ENCODE results near the gene ARSH. TPM values are rescaled to one million over a fixed set of nuclear protein-coding genes. Genes with fewer than 3 reads are reported as not detected.

Gene ARSH
- total and polyA plus RNA-seq, 8 donors: 0.13 TPM; not detected in 7

DNA sequence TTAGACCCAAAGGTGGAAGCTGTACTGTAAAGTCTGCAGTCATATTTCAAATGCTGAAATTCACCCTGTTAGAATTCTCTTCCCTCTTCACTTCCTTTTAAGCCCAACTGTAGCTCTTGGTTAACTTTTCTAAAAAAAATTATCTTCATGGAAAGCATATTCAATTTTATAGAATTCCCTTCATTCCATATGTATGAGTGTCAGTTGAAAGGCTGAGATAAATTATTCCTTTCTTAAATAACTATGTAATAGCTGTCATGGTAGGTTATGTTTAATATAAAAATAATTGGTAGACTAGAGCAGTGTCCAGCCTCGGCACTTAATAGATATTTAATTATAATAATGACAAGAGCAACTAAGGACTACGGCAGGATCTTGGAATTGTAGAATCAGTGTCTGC, 16.8 kb upstream of the ARSH start:
- no peaks in the 10 kb centered on the region for H3K9me3 ChIP-seq
- H3K36me3 ChIP-seq: no peaks in the 10 kb centered on the region
- DNase-seq: no peak
- H3K27ac ChIP-seq: no peak overlapping the region
- no peaks in the 10 kb centered on the region for H3K27me3 ChIP-seq
- H3K4me3 ChIP-seq: no peak overlapping the region
- WGBS, 5 donors: 71 to 86% (median 83%) methylated on average over 2 of the region's 2 CpGs
- TF ChIP-seq, protein P1, sequence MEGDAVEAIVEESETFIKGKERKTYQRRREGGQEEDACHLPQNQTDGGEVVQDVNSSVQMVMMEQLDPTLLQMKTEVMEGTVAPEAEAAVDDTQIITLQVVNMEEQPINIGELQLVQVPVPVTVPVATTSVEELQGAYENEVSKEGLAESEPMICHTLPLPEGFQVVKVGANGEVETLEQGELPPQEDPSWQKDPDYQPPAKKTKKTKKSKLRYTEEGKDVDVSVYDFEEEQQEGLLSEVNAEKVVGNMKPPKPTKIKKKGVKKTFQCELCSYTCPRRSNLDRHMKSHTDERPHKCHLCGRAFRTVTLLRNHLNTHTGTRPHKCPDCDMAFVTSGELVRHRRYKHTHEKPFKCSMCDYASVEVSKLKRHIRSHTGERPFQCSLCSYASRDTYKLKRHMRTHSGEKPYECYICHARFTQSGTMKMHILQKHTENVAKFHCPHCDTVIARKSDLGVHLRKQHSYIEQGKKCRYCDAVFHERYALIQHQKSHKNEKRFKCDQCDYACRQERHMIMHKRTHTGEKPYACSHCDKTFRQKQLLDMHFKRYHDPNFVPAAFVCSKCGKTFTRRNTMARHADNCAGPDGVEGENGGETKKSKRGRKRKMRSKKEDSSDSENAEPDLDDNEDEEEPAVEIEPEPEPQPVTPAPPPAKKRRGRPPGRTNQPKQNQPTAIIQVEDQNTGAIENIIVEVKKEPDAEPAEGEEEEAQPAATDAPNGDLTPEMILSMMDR (IDR thresholded peaks at IDR 0.05): no peak
- TF ChIP-seq EP300 (IDR thresholded peaks at IDR 0.05) (no peak), POLR2A (IDR thresholded peaks at IDR 0.05) (no peak), POLR2AphosphoS5 (IDR thresholded peaks at IDR 0.05) (no peak)
- no peaks in the 10 kb centered on the region for H3K4me1 ChIP-seq
- intact Hi-C loops (cut with DNase I; ENCODE audit: low total_unique reads): no loop called here

DNA sequence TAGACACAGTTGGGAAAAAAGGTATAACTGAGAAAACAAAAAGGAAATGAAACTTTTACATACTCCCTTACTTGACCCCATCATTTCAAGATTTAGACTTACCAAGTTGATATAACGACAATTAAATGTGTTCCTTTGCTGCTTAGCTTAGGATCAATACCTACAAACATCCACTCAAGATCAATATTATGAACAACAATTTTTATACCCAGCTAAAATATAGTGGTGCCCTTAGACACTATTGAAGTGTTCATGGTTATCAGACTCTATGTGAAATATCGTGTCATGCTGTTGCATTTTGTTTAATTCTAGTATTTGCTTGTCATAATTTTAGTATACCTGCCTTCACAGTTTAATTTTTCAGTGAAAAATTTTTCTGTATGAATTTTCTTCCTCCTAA, 4.2 kb downstream of the ARSH start:
- Histone ChIP-seq H3K4me3 (no peak overlapping the region), H3K9me3 (peaks cover 0 to 27% (median 9%) of the 10 kb centered on the region in 4 donors), H3K4me1 (no peaks in the 10 kb centered on the region), H3K27me3 (no peaks in the 10 kb centered on the region), H3K27ac (no peak overlapping the region), H3K36me3 (no peaks in the 10 kb centered on the region)
- no peak for TF ChIP-seq POLR2AphosphoS5 (IDR thresholded peaks at IDR 0.05)
- no peak for TF ChIP-seq EP300 (IDR thresholded peaks at IDR 0.05)
- TF ChIP-seq POLR2A (IDR thresholded peaks at IDR 0.05): no peak
- TF ChIP-seq, protein P1 (IDR thresholded peaks at IDR 0.05): no peak
- 74 to 87% (median 79%) methylated on average over 2 of the region's 2 CpGs for WGBS, 5 donors
- intact Hi-C loops (cut with DNase I; ENCODE audit: low total_unique reads): no loop called here
- DNase-seq: no peak

DNA sequence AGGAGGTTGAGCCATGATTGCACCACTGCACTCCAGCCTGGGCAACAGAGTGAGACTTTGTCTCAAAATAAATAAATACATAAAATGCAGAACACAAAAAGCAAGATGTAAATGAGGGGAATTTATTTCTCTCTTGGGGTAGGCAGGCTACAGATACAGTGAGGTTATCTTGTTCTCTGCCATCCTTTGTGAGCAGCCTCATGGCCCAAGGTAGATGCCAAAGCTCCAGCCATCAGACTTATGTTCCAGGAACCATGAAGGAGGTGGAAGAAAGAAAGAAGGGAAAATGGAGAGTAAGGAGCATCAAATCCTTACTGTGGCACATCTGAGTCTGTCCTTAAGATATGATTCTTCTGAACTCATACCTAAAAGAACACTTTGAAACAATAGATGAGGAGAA, 11.1 kb downstream of the ARSH start:
- DNase-seq: no peak
- H3K36me3 ChIP-seq: no peaks in the 10 kb centered on the region
- intact Hi-C loops (cut with DNase I; ENCODE audit: low total_unique reads): no loop called here
- H3K27ac ChIP-seq: no peak overlapping the region
- no peaks in the 10 kb centered on the region for H3K27me3 ChIP-seq
- peaks cover 0 to 6% (median 2%) of the 10 kb centered on the region in 4 donors for H3K9me3 ChIP-seq
- TF ChIP-seq EP300 (IDR thresholded peaks at IDR 0.05): no peak
- TF ChIP-seq POLR2A (IDR thresholded peaks at IDR 0.05): no peak
- no peak for TF ChIP-seq POLR2AphosphoS5 (IDR thresholded peaks at IDR 0.05)
- TF ChIP-seq, protein P1 (IDR thresholded peaks at IDR 0.05): no peak
- H3K4me1 ChIP-seq: no peaks in the 10 kb centered on the region
- no peak overlapping the region for H3K4me3 ChIP-seq

DNA sequence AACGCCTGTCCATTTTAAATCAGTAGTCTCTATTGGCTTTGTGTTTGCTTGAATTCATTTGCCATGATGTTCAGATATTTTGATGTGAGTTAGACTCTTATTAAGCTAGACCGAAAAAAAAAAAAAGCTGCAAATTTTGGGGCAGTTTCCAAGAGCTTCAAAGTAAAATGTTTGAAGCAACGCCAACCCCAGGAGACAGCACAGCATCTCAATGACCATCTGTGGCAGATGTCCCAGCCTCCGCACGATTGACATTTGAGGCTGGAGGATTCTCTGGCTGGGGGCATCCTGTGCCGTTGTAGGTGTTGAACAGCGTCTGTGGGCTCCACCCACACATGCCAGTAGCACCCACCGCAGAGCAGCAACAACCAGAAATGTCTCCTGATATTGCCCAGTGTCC, 17.8 kb downstream of the ARSH start:
- TF ChIP-seq EP300 (IDR thresholded peaks at IDR 0.05) (no peak), POLR2AphosphoS5 (IDR thresholded peaks at IDR 0.05) (no peak)
- TF ChIP-seq, protein P1 (IDR thresholded peaks at IDR 0.05): no peak
- H3K27me3 ChIP-seq: no peaks in the 10 kb centered on the region
- 77 to 84% (median 80%) methylated on average over 8 of the region's 8 CpGs for WGBS, 5 donors
- intact Hi-C loops (cut with DNase I; ENCODE audit: low total_unique reads): no loop called here
- DNase-seq: no peak
- H3K4me1 ChIP-seq: no peaks in the 10 kb centered on the region
- H3K9me3 ChIP-seq: no peaks in the 10 kb centered on the region
- no peak overlapping the region for H3K27ac ChIP-seq
- H3K36me3 ChIP-seq: no peaks in the 10 kb centered on the region
- H3K4me3 ChIP-seq: no peak overlapping the region

Data from stomach (tissue), 9 donors.